WTC11 (cell line): ENCODE data around the gene BMF.

Experiments
- ATF3 ChIP-seq: sonication (generic); formaldehyde crosslinking; conservative IDR thresholded peaks from 2 replicates; pipeline ENCODE4 v1.8.1; 2022; ENCODE audit warnings: mild to moderate bottlenecking, missing genetic modification reagents
- CTCF ChIP-seq: fragments of 200-600 bp; IDR thresholded peaks from 2 replicates; pipeline ENCODE4 v1.8.0; 2022; ENCODE audit warnings: antibody characterized with exemption
- ELF4 ChIP-seq: sonication (generic); formaldehyde crosslinking; IDR thresholded peaks from 2 replicates; pipeline ENCODE4 v1.8.1; 2022; ENCODE audit warnings: low read depth, mild to moderate bottlenecking, moderate library complexity, missing genetic modification reagents
- FOXJ3 ChIP-seq: sonication (generic); formaldehyde crosslinking; IDR thresholded peaks from 2 replicates; pipeline ENCODE4 v1.9.0; 2021; ENCODE audit warnings: missing genetic modification reagents, mild to moderate bottlenecking, borderline replicate concordance
- IRF2 ChIP-seq: sonication (generic); formaldehyde crosslinking; IDR thresholded peaks from 2 replicates; pipeline ENCODE4 v1.8.0; 2022; ENCODE audit warnings: low read depth, missing genetic modification reagents, borderline replicate concordance
- USF1 ChIP-seq: sonication (generic); formaldehyde crosslinking; IDR thresholded peaks from 2 replicates; pipeline ENCODE4 v1.8.0; 2022; ENCODE audit warnings: mild to moderate bottlenecking, missing genetic modification reagents
- USF2 ChIP-seq: sonication (generic); formaldehyde crosslinking; IDR thresholded peaks from 2 replicates; pipeline ENCODE4 v1.8.1; 2023; ENCODE audit warnings: mild to moderate bottlenecking, missing genetic modification reagents, moderate library complexity
- ZBTB43 ChIP-seq: sonication (generic); formaldehyde crosslinking; IDR thresholded peaks from 2 replicates; pipeline ENCODE4 v1.8.1; 2023; ENCODE audit warnings: mild to moderate bottlenecking, missing genetic modification reagents
- ZNF396 ChIP-seq: fragments of 250-450 bp; sonication (Bioruptor Pico); IDR thresholded peaks from 2 replicates; pipeline ENCODE4 v1.8.0; 2021; ENCODE audit warnings: mild to moderate bottlenecking, moderate library complexity, borderline replicate concordance

- no peak for TF ChIP-seq ZBTB43 (CRISPR knock-in tag)
- no peak for TF ChIP-seq USF2 (CRISPR knock-in tag)
- no peak for TF ChIP-seq USF1 (CRISPR knock-in tag)
- TF ChIP-seq CTCF = no peak
- TF ChIP-seq IRF2 = no peak
- no peak for TF ChIP-seq ATF3
- no peak for TF ChIP-seq FOXJ3 (CRISPR knock-in tag)
- TF ChIP-seq ZNF396 = no peak
- no peak for TF ChIP-seq ELF4 (CRISPR knock-in tag)
These were observed 70.4 kb downstream of the BMF start for GRCh38 chr15:40038275-40038637.
